ENCODE results near the gene CEP57L1. TPM values are rescaled to one million over a fixed set of nuclear protein-coding genes. Genes with fewer than 3 reads are reported as not detected.
"Not testable (repeated sequence)": the region's sequence is repeated elsewhere in the genome, so short reads cannot be mapped to it uniquely, and the experiment has no call there.

CEP57L1 gene
- total RNA-seq, 1 experiment from 2014 or later, result 27.2 TPM

DNA sequence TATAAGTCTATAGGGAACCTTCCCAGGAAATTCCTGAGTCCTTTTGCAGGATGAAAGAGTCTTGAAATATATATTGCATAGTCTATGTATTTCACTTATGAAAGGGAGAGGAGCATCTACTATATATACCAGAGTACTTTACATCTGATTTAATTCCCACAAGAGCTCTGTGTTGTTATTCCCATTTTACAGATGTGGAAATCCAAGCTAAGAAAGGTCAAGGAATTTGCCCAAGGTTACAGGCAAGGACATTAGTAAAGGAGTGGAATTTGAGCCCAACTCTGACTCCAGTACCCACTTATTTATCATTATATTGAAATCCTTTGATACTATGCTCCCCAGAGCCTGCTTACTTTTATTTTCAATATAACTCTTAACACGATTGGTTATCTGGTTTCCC is 3.2 kb upstream of the CEP57L1 start:
- Histone ChIP-seq H3K9me3 (no peaks in the 10 kb centered on the region), H3K27me3 (no peaks in the 10 kb centered on the region), H3K4me3 (peak overlapping the region; percentile 90), H3K36me3 (no peaks in the 10 kb centered on the region)
- no peak for DNase-seq

DNA sequence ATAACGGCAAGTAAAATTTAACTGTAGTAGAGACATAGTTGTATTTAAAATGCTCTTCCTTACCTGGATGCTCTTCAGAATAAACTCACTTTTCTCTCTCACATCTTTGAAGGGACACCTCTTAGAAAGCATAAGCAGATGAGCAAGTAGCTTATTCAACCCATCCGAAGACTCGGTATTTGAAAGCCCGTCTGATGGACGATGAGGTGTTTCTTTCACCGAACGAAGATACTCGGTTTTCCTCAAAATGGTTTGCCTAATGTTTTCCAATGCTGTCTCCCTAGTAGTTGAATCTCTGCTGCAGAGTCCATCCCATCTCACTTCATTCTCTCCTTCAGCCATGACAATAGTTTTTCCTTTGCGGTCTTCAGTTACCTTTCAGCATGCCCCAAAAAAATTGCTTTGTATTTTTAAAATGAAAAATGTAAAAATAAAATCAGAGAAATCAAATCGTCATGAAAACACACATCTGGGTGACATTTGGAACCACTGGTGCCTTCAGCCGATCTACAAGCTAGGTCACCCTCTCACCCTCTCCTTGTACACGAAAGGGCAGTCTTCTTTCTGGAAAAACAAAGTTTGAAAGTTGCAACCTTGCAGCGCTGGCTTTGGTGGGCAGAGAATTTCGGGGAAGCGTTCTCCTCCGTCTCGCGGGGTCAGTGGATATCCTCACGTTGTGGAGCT is 1.4 kb upstream of the CEP57L1 start:
- Histone ChIP-seq H3K27me3 (no peaks in the 10 kb centered on the region), H3K9me3 (no peaks in the 10 kb centered on the region), H3K36me3 (no peaks in the 10 kb centered on the region), H3K4me3 (peak overlapping the region; percentile 90)
- DNase-seq, result no peak

DNA sequence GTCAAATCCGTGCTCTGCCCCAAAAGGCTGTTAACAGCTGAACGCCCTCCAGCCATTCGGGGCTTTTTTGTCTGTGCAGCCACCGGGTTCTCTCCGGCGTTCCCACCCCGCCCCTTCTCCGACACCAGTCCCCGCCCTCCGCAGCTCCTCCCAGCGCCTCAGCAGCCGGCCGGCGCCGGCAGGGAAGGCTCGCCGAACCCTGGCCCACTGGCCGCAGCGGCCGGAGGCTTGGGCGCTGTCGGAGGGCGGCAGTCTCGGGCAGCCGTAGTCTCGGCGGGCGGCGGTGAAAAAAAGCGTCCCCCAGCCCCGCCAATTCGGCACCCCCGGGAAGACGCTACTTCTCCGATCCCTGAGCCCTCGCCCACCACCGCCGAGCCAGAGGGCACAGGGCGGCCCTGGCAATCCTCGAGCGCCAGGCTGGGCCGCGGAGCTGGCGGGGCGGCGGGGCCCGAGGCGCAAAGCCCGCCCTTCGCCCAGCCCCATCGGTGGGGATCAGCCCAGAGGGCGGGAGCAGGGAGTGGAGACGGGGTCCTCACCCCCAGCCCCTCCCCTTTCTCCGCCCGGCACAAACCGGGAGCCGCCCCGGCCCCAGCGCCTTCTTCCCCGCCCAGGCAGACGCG is 781 bp upstream of the CEP57L1 start, which contains the start of gene SESN1:
SESN1 (minus strand) TSS at position 431 of the 620 bp plus-strand sequence. CDS start 773 bp downstream, outside the sequence.
- DNase-seq, result peak; percentile 93
- no peaks in the 10 kb centered on the region for H3K36me3 ChIP-seq
- H3K9me3 ChIP-seq, result no peaks in the 10 kb centered on the region
- peak within 1 kb of the TSS; percentile 90 for H3K4me3 ChIP-seq
- no peaks in the 10 kb centered on the region for H3K27me3 ChIP-seq

DNA sequence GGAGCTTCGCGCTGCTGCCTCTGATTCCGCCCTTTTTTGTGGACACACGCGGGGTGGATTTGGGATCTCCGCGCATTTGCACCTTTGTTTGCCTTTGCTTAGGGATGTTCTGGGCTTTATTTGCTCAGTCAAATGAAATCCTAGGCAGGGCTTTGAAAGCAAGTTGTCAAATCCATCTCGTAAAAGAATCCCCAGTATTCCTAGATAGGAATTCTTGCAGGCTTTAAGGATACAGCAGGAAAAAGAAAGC is 453 bp downstream of the CEP57L1 start:
- Histone ChIP-seq H3K4me3 (peak overlapping the region; percentile 90), H3K27me3 (no peaks in the 10 kb centered on the region), H3K9me3 (no peaks in the 10 kb centered on the region), H3K36me3 (peaks cover 6% of the 10 kb centered on the region)
- no peak for DNase-seq

DNA sequence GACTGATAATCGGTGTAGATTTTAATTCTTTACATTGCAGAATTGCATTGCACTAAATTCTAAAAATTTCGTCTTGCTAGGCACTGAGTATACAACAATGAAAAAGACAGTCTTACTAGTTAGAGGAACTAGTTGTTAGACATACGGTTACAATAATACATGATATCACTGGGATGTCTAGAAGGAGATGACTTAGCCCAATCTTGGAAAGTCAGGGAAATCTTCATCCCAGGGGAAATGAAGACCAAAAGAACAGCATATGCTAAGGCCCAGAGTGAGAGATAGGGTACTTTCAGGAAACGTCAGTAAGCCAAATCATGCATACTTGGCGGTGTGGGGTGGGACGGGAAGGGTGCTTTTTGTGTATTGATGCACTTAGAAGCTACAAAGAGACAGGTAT is 901 bp downstream of the CEP57L1 start:
- Histone ChIP-seq H3K4me3 (peak overlapping the region; percentile 90), H3K36me3 (peaks cover 10% of the 10 kb centered on the region), H3K9me3 (no peaks in the 10 kb centered on the region), H3K27me3 (no peaks in the 10 kb centered on the region)
- no peak for DNase-seq

DNA sequence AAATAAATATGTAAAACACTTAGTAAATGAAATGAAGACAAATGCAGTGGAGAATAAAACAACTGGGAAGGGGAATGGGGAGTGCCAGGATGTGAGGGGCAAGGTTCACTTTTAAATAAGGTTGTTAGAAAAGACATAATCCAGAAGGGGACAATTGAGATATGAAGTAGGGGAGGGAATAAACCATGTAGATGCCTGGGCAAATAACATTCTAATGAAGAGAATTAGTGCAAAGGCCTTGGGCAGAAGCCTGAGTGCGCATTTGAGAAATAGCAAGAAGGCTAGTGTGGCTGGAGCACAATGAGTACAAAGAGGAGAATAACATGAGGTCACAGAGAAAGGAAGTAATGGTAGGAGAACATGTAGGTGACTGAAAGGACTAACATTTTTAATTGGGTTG is 2.4 kb downstream of the CEP57L1 start:
- Histone ChIP-seq H3K27me3 (no peaks in the 10 kb centered on the region), H3K36me3 (peaks cover 15% of the 10 kb centered on the region), H3K4me3 (no peak overlapping the region), H3K9me3 (no peaks in the 10 kb centered on the region)
- no peak for DNase-seq

DNA sequence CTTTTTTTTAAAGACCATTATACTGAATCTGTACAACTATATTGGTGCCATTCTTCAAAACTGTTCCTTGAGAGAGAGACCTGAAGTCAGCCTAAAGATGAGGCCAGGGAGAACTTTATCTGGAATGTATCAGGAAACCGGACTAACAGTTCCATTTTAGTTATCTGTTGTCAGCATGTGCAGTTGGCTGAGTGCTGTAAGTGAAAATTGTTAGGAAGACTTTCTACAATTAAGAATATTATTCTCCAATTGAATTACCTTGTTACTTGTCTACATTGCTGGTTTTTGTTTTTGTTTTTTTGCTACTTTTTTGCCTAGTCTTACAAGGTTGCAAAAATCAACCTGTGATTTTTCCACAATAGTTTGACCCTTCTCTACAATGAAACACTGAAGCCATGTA is 7.5 kb downstream of the CEP57L1 start:
- H3K9me3 ChIP-seq, result no peaks in the 10 kb centered on the region
- DNase-seq, result no peak
- H3K27me3 ChIP-seq, result no peaks in the 10 kb centered on the region
- H3K36me3 ChIP-seq, result peaks cover 15% of the 10 kb centered on the region
- no peak overlapping the region for H3K4me3 ChIP-seq

DNA sequence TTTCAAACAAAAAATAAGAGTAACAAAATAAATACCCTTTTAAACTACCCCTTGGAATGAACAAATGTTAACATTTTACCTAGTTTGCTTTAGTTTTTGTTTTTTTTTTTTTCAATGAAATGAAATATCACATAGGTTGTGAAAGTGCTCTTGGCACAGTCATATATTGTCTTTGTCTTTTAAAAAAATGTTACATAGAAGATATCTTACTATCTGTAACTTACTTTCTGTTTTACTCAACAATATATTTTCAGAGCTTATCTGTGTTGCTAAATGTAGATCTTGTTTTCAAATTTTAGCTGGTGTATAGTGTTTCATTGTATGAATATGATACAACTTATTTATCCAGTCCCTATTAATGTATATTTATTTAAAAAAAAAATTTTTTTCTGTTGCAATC is 8.6 kb downstream of the CEP57L1 start:
- H3K4me3 ChIP-seq, result no peak overlapping the region

DNA sequence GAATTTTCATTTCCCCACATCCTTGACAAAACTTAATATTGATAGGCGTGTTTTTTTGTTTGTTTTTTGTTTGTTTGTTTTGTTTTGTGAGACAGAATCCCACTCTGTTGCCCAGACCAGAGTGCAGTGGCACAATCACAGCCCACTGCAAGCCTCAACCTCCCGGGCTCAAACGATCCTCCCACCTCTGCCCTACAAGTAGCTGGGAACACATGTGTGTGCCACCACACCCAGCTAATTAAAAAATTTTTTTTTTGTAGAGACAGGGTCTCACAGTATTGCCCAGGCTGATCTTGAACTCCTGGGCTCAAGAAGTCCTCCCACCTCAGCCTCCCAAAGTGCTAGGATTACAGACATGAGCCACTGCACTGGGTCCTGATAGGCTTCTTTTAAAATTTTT is 9.2 kb downstream of the CEP57L1 start:
- H3K4me3 ChIP-seq, result no peak overlapping the region
- DNase-seq, result no peak
- peaks cover 22% of the 10 kb centered on the region for H3K36me3 ChIP-seq
- H3K27me3 ChIP-seq, result no peaks in the 10 kb centered on the region
- H3K9me3 ChIP-seq, result no peaks in the 10 kb centered on the region

More for the DNA sequence above, 8.6 kb downstream of the CEP57L1 start:
- no peak for DNase-seq
- H3K27me3 ChIP-seq, result no peaks in the 10 kb centered on the region
- H3K9me3 ChIP-seq, result no peaks in the 10 kb centered on the region
- H3K36me3 ChIP-seq, result peaks cover 19% of the 10 kb centered on the region

DNA sequence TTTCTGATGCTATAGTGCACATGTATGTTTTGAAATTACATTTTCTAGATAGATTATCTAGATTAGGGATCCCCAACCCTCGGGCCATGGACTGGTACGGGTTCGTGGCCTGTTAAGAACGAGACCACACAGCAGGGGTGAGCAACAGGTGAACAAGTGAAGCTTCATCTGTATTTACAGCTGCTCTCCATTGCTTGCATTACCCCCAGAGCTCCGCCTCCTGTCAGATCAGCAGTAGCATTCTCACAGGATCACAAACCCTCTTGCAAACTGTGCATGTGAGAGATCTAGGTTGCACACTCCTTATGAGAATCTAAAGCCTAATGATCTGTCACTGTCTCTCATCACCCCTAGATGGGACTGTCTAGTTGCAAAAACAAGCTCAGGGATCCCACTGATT is 10.4 kb downstream of the CEP57L1 start:
- no peaks in the 10 kb centered on the region for H3K27me3 ChIP-seq
- peaks cover 16% of the 10 kb centered on the region for H3K36me3 ChIP-seq
- no peak overlapping the region for H3K4me3 ChIP-seq
- no peak for DNase-seq
- no peaks in the 10 kb centered on the region; the same call in 1 of the 2 replicates for H3K9me3 ChIP-seq

DNA sequence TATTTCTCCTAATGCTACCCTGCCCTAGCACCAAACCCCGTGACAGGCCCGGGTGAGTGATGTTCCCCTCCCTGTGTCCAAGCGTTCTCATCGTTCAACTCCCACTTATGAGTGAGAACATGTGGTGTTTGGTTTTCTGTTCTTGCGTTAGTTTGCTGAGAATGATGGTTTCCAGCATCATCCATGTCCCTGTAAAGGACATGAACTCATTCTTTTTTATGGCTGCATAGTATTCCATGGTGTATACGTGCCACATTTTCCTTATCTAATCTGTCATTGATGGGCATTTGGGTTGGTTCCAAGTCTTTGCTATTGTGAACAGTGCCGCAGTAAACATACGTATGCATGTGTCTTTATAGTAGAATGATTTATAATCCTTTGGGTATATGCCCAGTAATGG is 14.4 kb downstream of the CEP57L1 start:
- not testable (repeated sequence) for H3K4me3 ChIP-seq, H3K27me3 ChIP-seq, DNase-seq, H3K36me3 ChIP-seq, H3K9me3 ChIP-seq

DNA sequence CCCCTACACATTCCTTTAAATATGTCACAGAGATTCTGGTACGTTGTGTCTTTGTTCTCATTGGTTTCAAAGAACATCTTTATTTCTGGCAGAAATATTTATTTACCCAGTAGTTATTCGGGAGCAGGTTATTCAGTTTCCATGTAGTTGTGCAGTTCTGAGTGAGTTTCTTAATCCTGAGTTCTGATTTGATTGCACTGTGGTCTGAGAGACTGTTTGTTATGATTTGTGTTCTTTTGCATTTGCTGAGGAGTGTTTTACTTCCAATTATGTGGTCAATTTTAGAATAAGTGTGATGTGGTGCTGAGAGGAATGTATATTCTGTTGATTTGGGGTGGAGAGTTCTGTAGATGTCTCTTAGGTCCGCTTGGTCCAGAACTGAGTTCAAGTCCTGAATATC is 17.4 kb downstream of the CEP57L1 start:
- not testable (repeated sequence) for H3K27me3 ChIP-seq, H3K4me3 ChIP-seq, H3K9me3 ChIP-seq, DNase-seq, H3K36me3 ChIP-seq

DNA sequence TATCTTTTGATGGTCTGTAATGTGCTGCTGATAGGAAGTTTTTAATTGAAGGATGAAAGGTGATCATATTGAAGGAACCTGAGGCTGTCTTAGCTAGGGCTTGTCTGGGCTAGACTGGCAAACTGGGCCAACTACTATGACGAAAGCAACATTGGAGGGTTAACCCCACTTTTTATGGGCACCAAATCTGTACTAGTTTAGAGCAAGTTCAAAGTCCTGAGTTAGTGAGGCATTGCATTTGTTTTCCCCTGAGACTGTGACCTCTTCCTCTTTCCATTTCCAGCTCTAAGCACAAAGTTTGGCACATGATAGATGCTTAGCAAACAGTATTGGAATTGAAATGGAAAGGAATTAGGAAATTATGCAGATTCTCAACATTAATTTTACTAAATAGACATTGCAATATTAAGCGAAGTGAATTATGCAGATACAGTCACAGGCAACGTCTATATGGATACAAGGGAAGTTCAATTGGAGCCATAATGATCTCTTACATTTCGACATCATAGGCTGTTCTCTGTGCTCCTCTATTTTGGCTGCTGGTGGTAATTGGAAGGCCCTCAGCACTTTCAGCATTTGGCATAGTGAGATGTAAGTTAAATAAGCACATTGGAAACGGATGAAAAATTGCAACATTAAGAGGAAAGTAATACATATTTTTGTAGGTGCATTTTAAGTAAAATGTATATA is 22.2 kb downstream of the CEP57L1 start:
- no peaks in the 10 kb centered on the region for H3K27me3 ChIP-seq
- no peaks in the 10 kb centered on the region for H3K36me3 ChIP-seq
- H3K9me3 ChIP-seq, result no peaks in the 10 kb centered on the region
- no peak overlapping the region for H3K4me3 ChIP-seq
- no peak for DNase-seq

DNA sequence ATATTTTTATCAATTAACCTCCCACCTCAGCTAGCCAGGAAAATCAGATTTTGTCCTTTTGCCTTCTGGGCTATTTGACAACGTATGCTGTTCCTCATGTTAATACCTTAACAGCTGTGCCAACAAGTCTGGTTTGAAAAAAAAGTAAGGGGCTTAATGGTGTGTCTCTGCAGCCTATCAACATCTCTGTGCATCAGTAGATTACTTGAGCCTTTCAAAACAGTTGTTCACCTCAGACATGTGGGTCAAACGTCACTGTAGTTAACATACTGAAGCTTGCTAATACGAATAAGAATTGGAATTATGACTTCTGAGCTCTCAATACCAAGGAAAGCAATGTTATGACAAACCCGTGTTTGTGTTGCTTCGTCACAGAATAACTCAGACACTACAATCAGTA is 23.0 kb downstream of the CEP57L1 start:
- no peak overlapping the region for H3K4me3 ChIP-seq
- H3K27me3 ChIP-seq, result no peaks in the 10 kb centered on the region
- no peaks in the 10 kb centered on the region for H3K36me3 ChIP-seq
- no peak for DNase-seq
- H3K9me3 ChIP-seq, result no peaks in the 10 kb centered on the region

DNA sequence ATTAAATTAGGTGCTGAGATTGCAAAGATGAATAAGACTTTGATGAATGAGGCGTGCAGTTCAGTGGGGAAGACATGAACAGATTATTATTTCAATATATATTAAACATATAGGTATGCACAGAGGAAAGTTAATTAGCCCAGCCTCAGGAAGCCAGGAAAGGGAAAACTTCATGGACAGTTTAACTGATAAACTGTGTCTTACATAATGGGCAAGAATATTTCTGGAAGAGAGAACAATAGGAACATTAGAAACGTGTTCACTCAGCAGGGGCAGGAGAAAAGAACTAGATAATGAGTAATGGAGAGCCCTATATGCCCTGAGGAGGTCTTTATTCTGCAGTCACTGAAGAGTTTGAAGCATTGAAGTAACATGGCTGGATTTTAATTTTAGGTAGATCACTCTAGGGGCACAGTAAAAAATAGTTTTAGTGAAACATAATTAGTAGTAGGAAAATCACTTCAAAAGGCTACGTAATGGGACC is 23.6 kb downstream of the CEP57L1 start:
- Histone ChIP-seq H3K9me3 (no peaks in the 10 kb centered on the region), H3K36me3 (no peaks in the 10 kb centered on the region), H3K27me3 (no peaks in the 10 kb centered on the region), H3K4me3 (no peak overlapping the region)
- DNase-seq, result no peak

DNA sequence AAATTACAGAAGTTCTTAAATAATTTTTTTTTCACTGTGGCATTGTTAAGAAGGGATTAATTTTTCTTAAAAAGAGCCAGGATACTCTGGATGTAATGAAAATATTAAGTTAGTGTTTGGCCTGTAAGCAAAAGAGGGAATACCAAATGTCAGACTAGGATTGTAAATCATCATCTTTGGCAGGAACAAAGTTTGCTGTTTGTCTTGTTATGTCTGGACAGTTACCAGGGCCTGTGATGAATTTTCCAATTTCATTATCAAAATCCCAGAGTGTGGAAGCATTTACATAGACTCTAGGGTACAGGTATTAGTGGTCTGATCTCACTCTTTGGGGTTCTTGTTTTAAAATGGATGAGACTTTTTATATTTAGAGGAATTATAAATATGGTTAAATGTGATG is 26.1 kb downstream of the CEP57L1 start:
- no peak for DNase-seq
- H3K4me3 ChIP-seq, result no peak overlapping the region
- no peaks in the 10 kb centered on the region for H3K36me3 ChIP-seq
- no peaks in the 10 kb centered on the region for H3K9me3 ChIP-seq
- no peaks in the 10 kb centered on the region for H3K27me3 ChIP-seq

DNA sequence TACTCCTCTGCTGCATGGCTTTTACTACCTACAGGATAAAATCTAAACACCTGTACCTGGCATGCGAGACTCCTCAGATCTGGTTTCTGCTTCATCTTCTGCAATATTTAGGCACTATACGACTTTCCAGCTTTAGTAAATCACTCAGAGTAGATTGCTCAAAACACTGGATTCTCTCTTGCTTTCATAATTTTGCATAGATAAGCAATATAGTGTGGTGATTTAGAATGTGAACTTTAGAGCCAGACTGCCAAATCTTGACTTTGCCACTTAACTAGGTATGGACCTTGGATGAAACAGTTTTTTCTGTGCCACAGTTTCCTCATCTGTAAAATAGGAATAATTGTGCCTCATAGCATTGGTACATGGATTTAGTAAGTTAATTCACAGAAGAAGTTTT is 28.9 kb downstream of the CEP57L1 start:
- Histone ChIP-seq H3K4me3 (no peak overlapping the region), H3K9me3 (no peaks in the 10 kb centered on the region), H3K36me3 (no peaks in the 10 kb centered on the region), H3K27me3 (no peaks in the 10 kb centered on the region)
- no peak for DNase-seq

DNA sequence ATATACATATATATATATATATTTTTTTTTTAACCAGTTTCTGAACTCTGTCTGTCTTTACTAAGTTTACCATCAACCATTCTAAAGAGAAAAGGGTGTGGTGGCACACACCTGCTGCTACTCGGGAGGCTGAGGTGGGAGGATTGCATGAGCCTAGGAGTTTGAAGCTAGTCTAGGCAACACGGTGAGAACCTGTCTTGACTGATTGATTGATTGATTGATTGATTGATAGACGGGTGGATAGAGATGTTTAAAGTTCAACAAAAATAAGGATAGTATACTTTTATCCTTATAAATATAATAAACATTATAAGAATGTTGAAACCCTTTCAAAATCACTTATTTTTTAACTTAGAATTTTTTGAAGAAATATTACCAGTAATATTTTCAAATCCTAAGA is 30.2 kb downstream of the CEP57L1 start:
- no peaks in the 10 kb centered on the region for H3K27me3 ChIP-seq
- DNase-seq, result no peak
- H3K4me3 ChIP-seq, result no peak overlapping the region
- no peaks in the 10 kb centered on the region for H3K9me3 ChIP-seq
- peaks cover 3% of the 10 kb centered on the region; the same call in 1 of the 2 replicates for H3K36me3 ChIP-seq
